Astrocyte of the spinal cord (primary cell): ENCODE measurements around the gene MLH3.
A peak's percentile ranks its signal among the peaks of the same experiment; 100 is the strongest.

Source experiments
- DNase-seq: peaks from one replicate; pipeline ENCODE4 v3.0.0; 2011; ENCODE audit warnings: low read depth, low spot score
- H3K4me3 ChIP-seq: 2 replicates; pipeline ENCODE4 v1.5.1; 2011; ENCODE audit warnings: low read depth, mild to moderate bottlenecking, low read length, moderate library complexity
- in situ Hi-C: cut with HindIII; loops from 2 replicates; pipeline ENCODE4 v1.10.0; 2017; ENCODE audit warnings: low sequenced_read_pairs
- TF ChIP-seq, protein P1 (sequence below): IDR thresholded peaks from 2 replicates; pipeline ENCODE4 v1.5.1; 2012; ENCODE audit warnings: low read depth, mild to moderate bottlenecking, low read length, inconsistent platforms

Gene MLH3

DNA sequence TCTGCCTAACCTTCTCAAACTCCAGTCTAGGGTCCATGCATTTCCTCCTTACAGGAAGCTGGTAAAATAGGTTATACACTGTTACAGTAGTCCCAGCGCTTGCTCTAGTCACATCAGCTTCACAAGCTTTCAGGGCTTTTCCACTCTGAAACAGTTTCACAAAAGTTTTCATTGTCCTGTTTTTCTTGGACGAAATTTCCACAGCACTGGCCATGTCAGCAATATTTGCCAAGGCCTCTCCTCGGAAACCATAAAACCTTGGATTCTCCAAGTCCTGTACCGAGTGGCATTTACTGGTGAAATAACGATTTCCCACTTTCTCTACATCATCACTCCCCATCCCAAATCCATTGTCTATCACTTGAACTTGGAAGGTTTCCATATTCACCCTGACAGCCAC lies 2.1 kb downstream of the MLH3 start:
- H3K4me3 ChIP-seq = no peak overlapping the region
- TF ChIP-seq, protein P1, sequence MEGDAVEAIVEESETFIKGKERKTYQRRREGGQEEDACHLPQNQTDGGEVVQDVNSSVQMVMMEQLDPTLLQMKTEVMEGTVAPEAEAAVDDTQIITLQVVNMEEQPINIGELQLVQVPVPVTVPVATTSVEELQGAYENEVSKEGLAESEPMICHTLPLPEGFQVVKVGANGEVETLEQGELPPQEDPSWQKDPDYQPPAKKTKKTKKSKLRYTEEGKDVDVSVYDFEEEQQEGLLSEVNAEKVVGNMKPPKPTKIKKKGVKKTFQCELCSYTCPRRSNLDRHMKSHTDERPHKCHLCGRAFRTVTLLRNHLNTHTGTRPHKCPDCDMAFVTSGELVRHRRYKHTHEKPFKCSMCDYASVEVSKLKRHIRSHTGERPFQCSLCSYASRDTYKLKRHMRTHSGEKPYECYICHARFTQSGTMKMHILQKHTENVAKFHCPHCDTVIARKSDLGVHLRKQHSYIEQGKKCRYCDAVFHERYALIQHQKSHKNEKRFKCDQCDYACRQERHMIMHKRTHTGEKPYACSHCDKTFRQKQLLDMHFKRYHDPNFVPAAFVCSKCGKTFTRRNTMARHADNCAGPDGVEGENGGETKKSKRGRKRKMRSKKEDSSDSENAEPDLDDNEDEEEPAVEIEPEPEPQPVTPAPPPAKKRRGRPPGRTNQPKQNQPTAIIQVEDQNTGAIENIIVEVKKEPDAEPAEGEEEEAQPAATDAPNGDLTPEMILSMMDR = no peak
- in situ Hi-C loops = no loop called here
- no peak for DNase-seq

DNA sequence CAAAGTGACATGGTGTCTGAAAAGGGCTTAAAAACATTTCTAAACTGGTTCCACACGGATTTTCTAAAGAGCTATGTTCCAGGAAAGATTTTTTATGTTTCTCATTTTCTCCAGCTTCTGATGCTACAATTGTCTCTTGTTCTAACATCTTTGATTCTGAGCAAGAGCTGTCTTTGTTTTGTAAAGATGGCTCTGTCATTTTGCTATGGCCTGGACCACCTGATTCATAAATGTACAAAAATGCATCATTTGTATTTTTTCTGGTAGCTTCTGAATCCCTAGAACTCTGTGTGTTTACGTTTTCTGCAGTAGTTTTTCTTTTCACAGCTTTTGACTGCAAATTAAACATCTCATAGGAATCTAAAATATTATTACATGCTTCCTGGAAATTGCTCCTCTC lies 3.2 kb downstream of the MLH3 start:
- in situ Hi-C loops = no loop called here
- no peak for DNase-seq
- H3K4me3 ChIP-seq = no peak overlapping the region
- TF ChIP-seq, protein P1 = no peak

DNA sequence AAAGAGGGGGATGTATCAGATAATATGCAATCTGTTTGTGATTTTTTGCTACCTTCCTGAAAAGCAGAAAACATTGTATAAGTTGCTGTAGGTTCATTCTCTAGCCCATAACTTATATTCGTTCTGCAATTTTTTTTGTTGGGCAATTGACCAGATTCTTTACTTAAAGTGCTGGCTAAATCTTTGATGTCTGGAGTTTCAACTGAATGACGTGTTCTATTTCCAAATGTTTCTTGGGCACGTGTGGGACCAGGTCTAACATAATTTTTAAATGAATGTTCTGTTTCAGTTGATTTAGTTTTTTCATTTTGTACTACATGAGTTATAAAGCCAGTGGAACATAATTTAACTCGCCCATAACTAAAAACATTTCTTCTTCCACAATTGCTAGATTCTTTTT lies 3.8 kb downstream of the MLH3 start:
- no peak for DNase-seq
- TF ChIP-seq, protein P1 = no peak
- H3K4me3 ChIP-seq = no peak overlapping the region
- in situ Hi-C loops = no loop called here

DNA sequence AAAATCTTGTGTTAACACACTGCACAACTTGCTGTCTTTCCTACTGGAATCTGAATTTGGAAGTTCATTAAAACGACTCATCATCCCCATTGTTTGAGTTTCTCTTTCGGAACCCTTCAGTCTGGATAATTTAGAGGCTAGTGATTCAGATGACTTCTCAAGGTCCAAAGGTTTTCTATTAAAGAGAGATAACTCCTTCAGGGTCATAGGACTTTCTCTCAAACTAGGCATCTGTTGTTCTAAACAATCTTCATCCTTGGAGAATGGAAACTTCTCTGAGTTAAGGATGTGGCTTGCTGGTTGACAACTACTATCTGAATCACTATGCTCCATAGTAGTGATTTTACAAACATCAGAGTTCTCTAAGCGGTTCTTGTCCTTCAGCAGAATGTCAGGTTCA lies 4.4 kb downstream of the MLH3 start:
- in situ Hi-C loops = no loop called here
- TF ChIP-seq, protein P1 = no peak
- no peak for DNase-seq
- H3K4me3 ChIP-seq = no peak overlapping the region

DNA sequence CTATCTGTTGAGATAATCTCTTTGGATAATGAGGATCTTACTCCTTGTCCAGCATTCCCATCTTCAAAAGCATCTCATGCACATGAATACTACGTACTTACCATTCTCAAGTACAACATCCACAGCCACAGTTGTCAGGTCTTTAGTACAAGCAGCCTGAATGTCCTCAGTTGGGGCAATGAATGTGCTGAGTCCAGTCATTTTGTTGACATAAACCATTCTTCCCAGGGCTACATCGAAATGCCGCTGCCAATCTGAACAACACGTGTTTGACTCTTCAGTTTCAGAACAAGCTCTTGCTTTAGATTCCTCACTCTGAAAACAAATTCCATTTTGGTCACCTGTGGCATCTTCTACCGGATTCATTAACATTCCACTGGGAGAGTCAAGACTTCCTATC lies 5.0 kb downstream of the MLH3 start:
- H3K4me3 ChIP-seq = no peak overlapping the region
- in situ Hi-C loops = no loop called here
- DNase-seq = no peak
- TF ChIP-seq, protein P1 = no peak

DNA sequence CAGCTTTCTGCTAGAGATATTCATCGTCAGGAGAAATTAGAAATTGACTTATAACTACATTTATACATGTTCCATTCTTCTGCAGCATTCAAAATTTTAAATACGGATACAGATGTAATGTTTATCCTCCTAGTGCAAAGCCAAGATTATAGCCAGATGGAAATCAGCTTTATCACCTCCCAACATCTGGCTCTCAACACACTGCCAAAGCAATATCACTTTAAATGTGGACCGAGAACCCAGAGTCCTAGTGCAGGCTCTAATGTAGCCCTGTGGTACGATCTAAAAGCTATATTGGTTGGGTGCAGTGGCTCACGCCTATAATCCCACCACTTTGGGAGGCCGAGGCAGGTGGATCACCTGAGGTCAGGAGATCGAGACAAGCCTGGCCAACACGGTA lies 6.5 kb downstream of the MLH3 start:
- in situ Hi-C loops = no loop called here
- H3K4me3 ChIP-seq = no peak overlapping the region
- no peak for DNase-seq
- TF ChIP-seq, protein P1 = no peak

DNA sequence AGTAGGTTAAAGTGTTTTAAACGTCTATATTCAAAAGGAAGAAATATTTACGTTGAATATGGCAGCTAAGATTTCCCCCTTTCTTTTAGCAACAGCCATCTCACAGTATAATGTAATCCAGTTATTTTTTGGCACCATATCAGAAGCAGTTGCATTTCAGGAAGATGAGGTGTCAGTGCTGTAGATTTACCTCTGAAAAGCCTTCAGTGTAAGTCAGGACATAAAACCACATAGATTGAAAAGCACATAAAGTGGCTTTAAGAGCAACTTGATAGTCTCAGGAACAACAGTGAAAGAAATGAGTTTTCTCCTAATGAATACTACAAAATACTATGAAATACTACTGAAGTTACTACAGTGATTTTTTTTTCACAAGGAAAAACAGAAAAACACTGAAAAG lies 6.9 kb downstream of the MLH3 start:
- H3K4me3 ChIP-seq = no peak overlapping the region
- in situ Hi-C loops = no loop called here
- DNase-seq = peak; percentile 79
- TF ChIP-seq, protein P1 = no peak
